Measurements from ENCODE around the gene CACNA2D3. TPM values are rescaled to one million over a fixed set of nuclear protein-coding genes. Genes with fewer than 3 reads are reported as not detected.
"Not testable (repeated sequence)": the region's sequence is repeated elsewhere in the genome, so short reads cannot be mapped to it uniquely, and the experiment has no call there.

Gene CACNA2D3
- total RNA-seq, 4 donors from 2014 or later: 0.30 to 9.6 (median 3.9) TPM

GRCh38 chr3:55094676-55095075 is 972.3 kb downstream of the CACNA2D3 start:
- H3K9me3 ChIP-seq: no peaks in the 10 kb centered on the region
- H3K27me3 ChIP-seq: no peaks in the 10 kb centered on the region
- TF ChIP-seq, protein P1, sequence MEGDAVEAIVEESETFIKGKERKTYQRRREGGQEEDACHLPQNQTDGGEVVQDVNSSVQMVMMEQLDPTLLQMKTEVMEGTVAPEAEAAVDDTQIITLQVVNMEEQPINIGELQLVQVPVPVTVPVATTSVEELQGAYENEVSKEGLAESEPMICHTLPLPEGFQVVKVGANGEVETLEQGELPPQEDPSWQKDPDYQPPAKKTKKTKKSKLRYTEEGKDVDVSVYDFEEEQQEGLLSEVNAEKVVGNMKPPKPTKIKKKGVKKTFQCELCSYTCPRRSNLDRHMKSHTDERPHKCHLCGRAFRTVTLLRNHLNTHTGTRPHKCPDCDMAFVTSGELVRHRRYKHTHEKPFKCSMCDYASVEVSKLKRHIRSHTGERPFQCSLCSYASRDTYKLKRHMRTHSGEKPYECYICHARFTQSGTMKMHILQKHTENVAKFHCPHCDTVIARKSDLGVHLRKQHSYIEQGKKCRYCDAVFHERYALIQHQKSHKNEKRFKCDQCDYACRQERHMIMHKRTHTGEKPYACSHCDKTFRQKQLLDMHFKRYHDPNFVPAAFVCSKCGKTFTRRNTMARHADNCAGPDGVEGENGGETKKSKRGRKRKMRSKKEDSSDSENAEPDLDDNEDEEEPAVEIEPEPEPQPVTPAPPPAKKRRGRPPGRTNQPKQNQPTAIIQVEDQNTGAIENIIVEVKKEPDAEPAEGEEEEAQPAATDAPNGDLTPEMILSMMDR (IDR thresholded peaks at IDR 0.05): no peak
- TF ChIP-seq POLR2A (IDR thresholded peaks at IDR 0.05) (no peak), EP300 (IDR thresholded peaks at IDR 0.05) (no peak)
- H3K27ac ChIP-seq: no peak overlapping the region
- H3K4me1 ChIP-seq: no peaks in the 10 kb centered on the region
- no peak for DNase-seq (ENCODE audit: low spot score in 2 of 2)
- no peaks in the 10 kb centered on the region for H3K36me3 ChIP-seq
- no peak overlapping the region for H3K4me3 ChIP-seq

- 54 to 58% methylated on average over 3 of the region's 3 CpGs for WGBS, 2 donors
- H3K9me3 ChIP-seq: no peaks in the 10 kb centered on the region
- no peaks in the 10 kb centered on the region for H3K4me1 ChIP-seq
- TF ChIP-seq EP300 (IDR thresholded peaks at IDR 0.05): peak in 1 of 2 donors; percentile 50
- TF ChIP-seq POLR2A (IDR thresholded peaks at IDR 0.05): no peak
- TF ChIP-seq, protein P1 (IDR thresholded peaks at IDR 0.05): no peak
- H3K4me3 ChIP-seq: no peak overlapping the region
- H3K27me3 ChIP-seq: no peaks in the 10 kb centered on the region
- H3K36me3 ChIP-seq: no peaks in the 10 kb centered on the region
- no peak for DNase-seq (ENCODE audit: low spot score in 2 of 2)
- H3K27ac ChIP-seq: peak overlapping the region in 1 of 4 donors; percentile 31
These were observed 975.1 kb downstream of the CACNA2D3 start for GRCh38 chr3:55097441-55097840.

DNA sequence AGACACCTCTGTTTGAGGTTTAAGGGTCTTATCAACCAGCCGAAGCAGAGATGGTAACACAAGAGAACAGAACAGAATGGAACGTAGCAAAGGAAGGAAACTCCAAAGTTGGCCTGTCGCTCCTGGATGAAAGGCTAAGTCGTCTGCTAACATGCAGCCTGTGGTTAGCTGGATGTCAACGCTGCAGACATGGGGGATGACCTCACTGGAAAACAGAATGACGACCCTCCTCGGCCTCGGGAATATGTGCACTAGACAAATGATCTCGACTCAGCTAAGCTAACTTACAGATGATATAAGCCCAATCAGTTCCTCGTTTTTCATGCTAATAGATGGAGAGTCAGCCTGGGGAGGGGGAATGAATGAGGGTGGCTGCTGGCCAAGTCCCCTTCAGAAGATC is 983.3 kb downstream of the CACNA2D3 start:
- no peaks in the 10 kb centered on the region for H3K9me3 ChIP-seq
- 74 to 77% methylated on average over 10 of the region's 10 CpGs for WGBS, 2 donors

GRCh38 chr3:55107187-55107586 is 984.8 kb downstream of the CACNA2D3 start:
- no peak for DNase-seq (ENCODE audit: low spot score in 2 of 2)
- Histone ChIP-seq H3K4me3 (no peak overlapping the region), H3K27ac (no peak overlapping the region), H3K9me3 (no peaks in the 10 kb centered on the region), H3K36me3 (no peaks in the 10 kb centered on the region), H3K4me1 (no peaks in the 10 kb centered on the region), H3K27me3 (no peaks in the 10 kb centered on the region)
- TF ChIP-seq POLR2A (IDR thresholded peaks at IDR 0.05): no peak
- TF ChIP-seq, protein P1 (IDR thresholded peaks at IDR 0.05): no peak
- 60 to 71% methylated on average over 6 of the region's 6 CpGs for WGBS, 2 donors

More for the DNA sequence above, 983.3 kb downstream of the CACNA2D3 start:
- Histone ChIP-seq H3K27me3 (no peaks in the 10 kb centered on the region), H3K36me3 (no peaks in the 10 kb centered on the region), H3K4me3 (no peak overlapping the region), H3K27ac (no peak overlapping the region), H3K4me1 (no peaks in the 10 kb centered on the region)
- DNase-seq (ENCODE audit: low spot score in 2 of 2): no peak
- TF ChIP-seq POLR2A (IDR thresholded peaks at IDR 0.05) (no peak), EP300 (IDR thresholded peaks at IDR 0.05) (no peak)
- TF ChIP-seq, protein P1 (IDR thresholded peaks at IDR 0.05): no peak

GRCh38 chr3:55111906-55112305 is 989.6 kb downstream of the CACNA2D3 start:
- WGBS, 2 donors: 82 to 85% methylated on average over 3 of the region's 3 CpGs
- not testable (repeated sequence) for H3K36me3 ChIP-seq; H3K4me1 ChIP-seq; H3K27ac ChIP-seq; H3K4me3 ChIP-seq; DNase-seq (ENCODE audit: low spot score in 2 of 2); H3K9me3 ChIP-seq; H3K27me3 ChIP-seq

DNA sequence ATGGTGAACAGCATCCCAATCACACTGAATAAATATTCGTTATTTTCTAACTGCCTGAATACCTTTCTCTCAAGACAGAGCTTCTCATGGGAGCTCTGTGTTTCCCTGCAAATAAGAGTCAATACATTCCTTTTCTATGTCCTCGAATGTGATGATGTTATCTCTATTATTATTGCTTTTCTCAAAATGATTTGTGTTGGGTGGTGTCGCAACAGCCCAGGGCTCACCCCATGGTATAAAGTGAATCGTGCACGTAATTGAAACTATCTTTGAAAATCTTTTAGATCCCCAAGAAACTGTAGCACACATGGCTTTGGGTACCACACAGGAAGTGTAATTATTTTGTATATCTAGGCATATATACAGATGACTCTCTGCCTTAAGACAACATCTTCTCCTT is 996.1 kb downstream of the CACNA2D3 start:
- Histone ChIP-seq H3K27ac (no peak overlapping the region), H3K4me1 (no peaks in the 10 kb centered on the region), H3K4me3 (no peak overlapping the region), H3K9me3 (no peaks in the 10 kb centered on the region), H3K27me3 (no peaks in the 10 kb centered on the region), H3K36me3 (no peaks in the 10 kb centered on the region)
- WGBS, 2 donors: 88 to 89% methylated on average over 5 of the region's 5 CpGs
- TF ChIP-seq POLR2A (IDR thresholded peaks at IDR 0.05) (no peak), EP300 (IDR thresholded peaks at IDR 0.05) (no peak)
- TF ChIP-seq, protein P1 (IDR thresholded peaks at IDR 0.05): no peak
- no peak for DNase-seq (ENCODE audit: low spot score in 2 of 2)

Measured in tibial nerve (tissue), 4 donors.